Sigmoid colon (tissue), 7 donors: ENCODE data around the gene TSPAN3. TPM values are rescaled to one million over a fixed set of nuclear protein-coding genes. Genes with fewer than 3 reads are reported as not detected.
A peak's percentile ranks its signal among the peaks of the same experiment; 100 is the strongest.

Source experiments
- DNase-seq: peaks from one replicate; pipeline ENCODE4 v3.0.0-alpha.2; 2019
- H3K27ac ChIP-seq, 4 donors: fragments of 200-600 bp; sonication (generic); one replicate each; pipeline ENCODE4 v1.5.1; 2016 to 2019; ENCODE audit warnings: mild to moderate bottlenecking in 1 of 4
- H3K27me3 ChIP-seq, 3 donors: fragments of 200-600 bp; sonication (generic); one replicate each; pipeline ENCODE4 v1.5.1; 2019; ENCODE audit warnings: mild to moderate bottlenecking in 1 of 3
- H3K36me3 ChIP-seq, 4 donors: fragments of 200-600 bp; sonication (generic); one replicate each; pipeline ENCODE4 v1.5.1; 2016 to 2019
- H3K4me1 ChIP-seq, 4 donors: fragments of 200-600 bp; sonication (generic); one replicate each; pipeline ENCODE4 v1.5.1; 2017 to 2019
- H3K4me3 ChIP-seq, 4 donors: fragments of 200-600 bp; sonication (generic); one replicate each; pipeline ENCODE4 v1.5.1; 2017 to 2019; ENCODE audit warnings: mild to moderate bottlenecking in 2 of 4, moderate library complexity in 1 of 4
- H3K9me3 ChIP-seq, 4 donors: fragments of 200-600 bp in 3 of 4; sonication (generic) in 3 of 4; one replicate each; pipeline versions ENCODE4 v1.5.1 to v1.6.1; 2013 to 2019
- CTCF ChIP-seq, 4 experiments: fragments of 450-650 bp in 3 of 4; fragments of 200-600 bp in 1 of 4; IDR thresholded peaks; one replicate each; pipeline ENCODE4 v1.5.1; 2016 to 2019; ENCODE audit warnings: antibody characterized with exemption in 4 of 4, mild to moderate bottlenecking in 3 of 4, moderate library complexity in 2 of 4
- EP300 ChIP-seq, 4 donors: sonication (generic); formaldehyde crosslinking; IDR thresholded peaks; one replicate each; pipeline ENCODE4 v1.6.1; 2017; ENCODE audit warnings: antibody characterized with exemption in 4 of 4
- POLR2A ChIP-seq, 2 donors: fragments of 450-650 bp; IDR thresholded peaks; one replicate each; pipeline ENCODE4 v1.6.1; 2016; ENCODE audit warnings: antibody characterized with exemption in 2 of 2, mild to moderate bottlenecking in 2 of 2, moderate library complexity in 2 of 2
- POLR2AphosphoS5 ChIP-seq, 4 donors: sonication (generic); formaldehyde crosslinking; IDR thresholded peaks; one replicate each; pipeline ENCODE4 v1.6.1; 2017; ENCODE audit warnings: antibody characterized with exemption in 4 of 4
- WGBS, 2 donors: extraction: QIAGEN DNeasy Blood & Tissue Kit; methylation state at CpG; one replicate each; pipeline ENCODE4 v1.1.7; 2013; 5-methylcytosine and 5-hydroxymethylcytosine counted together
- intact Hi-C: fragments of 100-400 bp; cut with DNase I; formaldehyde crosslinking; loops from one replicate; pipeline ENCODE4 v1.15.1; 2023
- polyA plus RNA-seq, 3 donors: library from polyadenylated mRNA; stranded (reverse); fragments of 200-250 nt; gene quantifications; one replicate each; pipeline ENCODE4 v1.2.3, GENCODE V29; 2013
- total RNA-seq, 4 donors: library from RNA; depleted of rRNA; stranded (reverse); fragments of >200 nt; gene quantifications; one replicate each; pipeline ENCODE4 v1.1.0, GENCODE V29; 2016
- donor health status: healthy with polysubstance abuse.
- donor health status: Bipolar disorder and iron deficiency.
- donor health status: healthy.

Gene TSPAN3
- total and polyA plus RNA-seq, 7 donors: 129 to 402 (median 166) TPM

- Histone ChIP-seq H3K36me3 (no peaks in the 10 kb centered on the region), H3K27me3 (no peaks in the 10 kb centered on the region), H3K4me1 (peaks cover 0 to 73% (median 53%) of the 10 kb centered on the region in 4 donors), H3K4me3 (no peak overlapping the region), H3K27ac (peak overlapping the region in 1 of 4 donors; percentile 63), H3K9me3 (no peaks in the 10 kb centered on the region)
- intact Hi-C loops: loop anchor here (10.0 kb wide), 1 partner anchor 155 kb away; the partner anchor contains the start of gene SCAPER
- WGBS, 2 donors: 23 to 38% methylated on average over 2 of the region's 2 CpGs
- TF ChIP-seq POLR2A (IDR thresholded peaks at IDR 0.05) (no peak), EP300 (IDR thresholded peaks at IDR 0.05) (no peak), CTCF (IDR thresholded peaks at IDR 0.05) (no peak), POLR2AphosphoS5 (IDR thresholded peaks at IDR 0.05) (no peak)
- no peak for DNase-seq
These were observed 11.0 kb downstream of the TSPAN3 start for GRCh38 chr15:77059786-77060361.

GRCh38 chr15:77058468-77058867 lies 12.4 kb downstream of the TSPAN3 start:
- H3K27me3 ChIP-seq: no peaks in the 10 kb centered on the region
- peaks cover 0 to 75% (median 49%) of the 10 kb centered on the region in 4 donors for H3K4me1 ChIP-seq
- H3K4me3 ChIP-seq: no peak overlapping the region
- intact Hi-C loops: no loop called here
- H3K27ac ChIP-seq: no peak overlapping the region
- no peaks in the 10 kb centered on the region for H3K36me3 ChIP-seq
- TF ChIP-seq POLR2A (IDR thresholded peaks at IDR 0.05) (no peak), EP300 (IDR thresholded peaks at IDR 0.05) (no peak), CTCF (IDR thresholded peaks at IDR 0.05) (no peak), POLR2AphosphoS5 (IDR thresholded peaks at IDR 0.05) (no peak)
- no peak for DNase-seq
- H3K9me3 ChIP-seq: no peaks in the 10 kb centered on the region
- WGBS, 2 donors: 68 to 91% methylated on average over 4 of the region's 4 CpGs

GRCh38 chr15:77057685-77058084 lies 13.2 kb downstream of the TSPAN3 start:
- no peak for DNase-seq
- TF ChIP-seq CTCF (IDR thresholded peaks at IDR 0.05) (no peak), EP300 (IDR thresholded peaks at IDR 0.05) (no peak), POLR2AphosphoS5 (IDR thresholded peaks at IDR 0.05) (no peak), POLR2A (IDR thresholded peaks at IDR 0.05) (no peak)
- Histone ChIP-seq H3K4me3 (no peak overlapping the region), H3K9me3 (no peaks in the 10 kb centered on the region), H3K27ac (no peak overlapping the region), H3K27me3 (no peaks in the 10 kb centered on the region), H3K4me1 (peaks cover 0 to 75% (median 47%) of the 10 kb centered on the region in 4 donors), H3K36me3 (peaks cover 0 to 2% (median 0%) of the 10 kb centered on the region in 4 donors)
- 91 to 93% methylated on average over 4 of the region's 4 CpGs for WGBS, 2 donors
- intact Hi-C loops: no loop called here

GRCh38 chr15:77057072-77057471 lies 13.8 kb downstream of the TSPAN3 start:
- Histone ChIP-seq H3K36me3 (peaks cover 0 to 8% (median 1%) of the 10 kb centered on the region in 4 donors), H3K9me3 (no peaks in the 10 kb centered on the region), H3K27me3 (no peaks in the 10 kb centered on the region), H3K27ac (no peak overlapping the region), H3K4me3 (no peak overlapping the region), H3K4me1 (peaks cover 0 to 70% (median 45%) of the 10 kb centered on the region in 4 donors)
- no peak for DNase-seq
- intact Hi-C loops: no loop called here
- WGBS, 2 donors: 94 to 99% methylated on average over 1 of the region's 1 CpG
- TF ChIP-seq POLR2AphosphoS5 (IDR thresholded peaks at IDR 0.05) (no peak), EP300 (IDR thresholded peaks at IDR 0.05) (no peak), POLR2A (IDR thresholded peaks at IDR 0.05) (no peak), CTCF (IDR thresholded peaks at IDR 0.05) (no peak)

- Histone ChIP-seq H3K27me3 (no peaks in the 10 kb centered on the region), H3K9me3 (no peaks in the 10 kb centered on the region), H3K36me3 (peaks cover 0 to 28% (median 2%) of the 10 kb centered on the region in 4 donors), H3K27ac (no peak overlapping the region), H3K4me1 (peaks cover 0 to 36% (median 13%) of the 10 kb centered on the region in 4 donors), H3K4me3 (no peak overlapping the region)
- WGBS, 2 donors: 96 to 97% methylated on average over 2 of the region's 2 CpGs
- DNase-seq: no peak
- TF ChIP-seq POLR2A (IDR thresholded peaks at IDR 0.05) (no peak), CTCF (IDR thresholded peaks at IDR 0.05) (no peak), EP300 (IDR thresholded peaks at IDR 0.05) (no peak), POLR2AphosphoS5 (IDR thresholded peaks at IDR 0.05) (no peak)
- intact Hi-C loops: no loop called here
These were observed 17.2 kb downstream of the TSPAN3 start for GRCh38 chr15:77053709-77054108.
